GM19463 (cell line): Measurements from ENCODE around the gene GRK5.
A peak's percentile ranks its signal among the peaks of the same experiment; 100 is the strongest.

Experiments used
- ATAC-seq: cut with Tn5 transposase; IDR thresholded peaks from one replicate; pipeline ENCODE4 v1.9.1; 2021; ENCODE audit warnings: mild to moderate bottlenecking, moderate library complexity; ENCODE audit not compliant: unreplicated experiment

GRK5 gene

DNA sequence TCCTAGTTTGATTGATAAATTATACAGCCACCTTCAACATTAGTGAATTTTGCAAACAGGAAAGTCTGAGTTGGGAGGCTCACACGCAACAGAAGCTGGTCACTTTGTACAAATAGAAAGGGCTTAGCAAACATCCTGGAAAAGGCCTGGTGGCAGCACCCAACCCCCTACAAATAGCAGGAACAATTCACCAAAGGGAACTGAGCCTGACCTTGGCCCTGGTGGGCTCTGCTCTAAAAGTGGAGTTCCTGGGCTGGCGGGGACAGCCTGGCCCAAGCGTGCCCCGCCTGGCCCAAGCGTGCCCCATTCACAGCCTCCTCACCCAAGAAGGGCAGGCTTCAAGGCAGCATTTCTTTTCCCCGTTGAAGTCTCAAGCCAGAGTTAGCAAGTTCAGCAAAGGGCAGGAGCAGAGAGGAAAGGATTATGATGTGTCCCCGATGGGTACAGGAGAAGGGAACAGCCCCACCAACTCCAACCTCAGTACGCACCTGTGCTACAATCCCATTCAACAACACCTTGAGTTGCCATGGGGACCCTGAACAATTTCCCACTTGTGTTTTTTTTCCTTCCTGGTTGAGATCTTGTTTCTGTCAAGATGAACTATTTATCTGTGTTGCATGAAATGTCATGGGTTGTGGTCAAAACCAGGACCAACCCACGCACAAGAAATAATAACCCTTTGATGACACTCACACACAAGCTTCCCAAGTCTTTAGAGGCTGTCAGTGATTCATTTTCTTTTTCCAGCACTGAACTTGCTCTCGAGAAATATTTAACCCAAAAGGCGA lies 291.7 kb downstream of the GRK5 start:
- ATAC-seq, result no peak

DNA sequence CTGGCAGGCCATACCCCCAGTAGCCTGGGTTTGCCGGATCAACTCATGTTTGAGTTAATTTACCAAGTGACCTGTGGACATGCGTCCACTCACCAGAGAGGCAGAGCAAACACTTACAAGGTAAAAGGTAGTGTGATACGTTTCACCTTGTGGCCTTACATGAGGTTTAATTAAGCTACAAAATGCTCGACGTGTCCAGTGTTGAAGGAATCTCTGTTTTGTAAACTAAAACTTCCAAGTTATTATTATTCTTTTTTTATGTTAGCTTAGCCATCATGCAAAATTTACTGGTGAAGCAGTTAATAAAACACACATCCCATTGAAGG lies 292.3 kb downstream of the GRK5 start:
- ATAC-seq, result no peak

DNA sequence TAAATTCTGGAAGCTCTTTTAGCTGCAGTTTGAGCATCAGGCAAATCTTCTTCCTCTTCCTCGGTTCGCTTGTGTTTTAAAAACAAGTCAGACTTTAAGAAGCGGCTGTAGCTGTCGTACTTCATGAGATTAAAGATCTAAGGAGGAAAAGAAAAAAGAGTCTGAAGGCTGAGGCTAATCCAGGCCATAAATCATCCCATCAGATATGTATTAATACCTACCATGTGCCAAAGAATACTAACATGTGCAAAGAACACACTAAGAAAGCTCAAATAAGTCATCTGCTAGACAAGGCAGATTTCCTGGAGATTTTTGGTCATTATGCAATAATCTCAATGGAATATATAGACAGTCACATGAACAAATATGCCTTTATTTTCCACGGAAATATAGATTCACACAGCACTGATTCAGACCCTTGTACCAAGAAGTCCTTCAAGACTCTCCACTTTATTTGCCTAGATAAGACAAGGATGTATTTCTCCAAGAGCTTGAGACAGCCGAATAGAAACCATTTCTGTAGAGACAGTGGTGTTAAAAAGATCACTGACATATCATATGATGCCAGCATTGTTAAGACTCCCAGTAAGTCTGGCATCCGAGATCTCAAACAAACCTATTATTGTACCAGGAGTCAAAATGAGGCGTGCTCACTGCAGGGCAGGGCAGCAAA lies 292.9 kb downstream of the GRK5 start:
- no peak for ATAC-seq

DNA sequence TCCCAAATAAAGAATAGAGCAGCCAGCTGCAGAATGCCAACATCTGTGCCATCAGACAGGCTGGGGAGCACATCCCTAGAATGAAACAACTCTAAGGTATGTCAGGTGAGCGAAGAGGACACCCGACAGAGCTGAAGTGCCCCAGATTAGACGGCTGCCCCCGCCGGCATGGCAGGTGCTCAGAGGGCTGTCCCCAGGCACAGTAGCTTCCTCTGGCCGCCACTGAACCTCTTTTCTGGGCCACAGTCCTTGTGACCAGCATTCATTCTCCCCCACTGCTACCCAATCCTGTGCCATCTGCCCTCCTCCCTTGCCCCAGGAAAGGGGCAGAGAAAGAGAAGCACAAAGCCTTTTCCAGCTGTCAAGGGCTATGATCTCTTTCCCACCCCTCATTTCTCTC lies 293.4 kb downstream of the GRK5 start:
- no peak for ATAC-seq

DNA sequence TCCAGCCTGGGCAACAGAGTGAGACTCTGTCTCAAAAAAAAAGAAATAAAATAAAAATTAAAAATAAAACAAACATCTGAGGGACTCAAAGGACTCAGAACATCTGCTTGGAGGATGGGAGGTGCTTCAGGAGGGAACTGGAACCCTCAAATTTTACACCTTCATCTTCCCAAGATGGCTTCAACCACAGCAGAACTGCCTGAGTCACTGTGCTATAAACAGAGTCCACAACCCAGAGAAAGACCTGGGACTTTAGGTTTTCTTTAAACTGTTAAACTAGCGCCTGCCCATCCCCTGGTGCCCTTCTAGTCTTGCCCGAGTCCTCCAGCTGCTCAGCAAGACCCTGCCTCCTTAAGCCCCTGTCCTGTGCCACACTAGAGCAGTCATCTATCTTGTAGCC lies 294.3 kb downstream of the GRK5 start:
- peak; percentile 16 for ATAC-seq

DNA sequence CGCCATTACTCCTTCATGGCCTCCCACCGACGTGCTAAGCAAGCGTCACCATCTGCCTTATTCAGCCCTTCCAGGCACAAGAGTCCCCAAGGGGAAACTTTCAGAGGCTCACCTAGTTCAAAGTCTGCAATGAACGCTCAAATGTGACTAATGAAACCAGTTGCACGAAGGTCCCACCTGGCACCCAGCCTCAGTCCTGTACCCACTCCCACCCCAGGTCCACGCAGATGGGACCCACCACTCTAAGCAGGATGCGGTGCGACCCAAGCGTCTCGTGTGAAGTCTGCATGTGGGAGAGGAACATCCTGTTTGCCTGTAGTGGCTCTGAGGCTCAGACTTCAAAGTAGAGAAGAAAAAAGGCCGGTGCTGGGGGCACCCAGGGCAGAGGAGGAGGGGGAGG lies 294.8 kb downstream of the GRK5 start:
- peak; percentile 72 for ATAC-seq

DNA sequence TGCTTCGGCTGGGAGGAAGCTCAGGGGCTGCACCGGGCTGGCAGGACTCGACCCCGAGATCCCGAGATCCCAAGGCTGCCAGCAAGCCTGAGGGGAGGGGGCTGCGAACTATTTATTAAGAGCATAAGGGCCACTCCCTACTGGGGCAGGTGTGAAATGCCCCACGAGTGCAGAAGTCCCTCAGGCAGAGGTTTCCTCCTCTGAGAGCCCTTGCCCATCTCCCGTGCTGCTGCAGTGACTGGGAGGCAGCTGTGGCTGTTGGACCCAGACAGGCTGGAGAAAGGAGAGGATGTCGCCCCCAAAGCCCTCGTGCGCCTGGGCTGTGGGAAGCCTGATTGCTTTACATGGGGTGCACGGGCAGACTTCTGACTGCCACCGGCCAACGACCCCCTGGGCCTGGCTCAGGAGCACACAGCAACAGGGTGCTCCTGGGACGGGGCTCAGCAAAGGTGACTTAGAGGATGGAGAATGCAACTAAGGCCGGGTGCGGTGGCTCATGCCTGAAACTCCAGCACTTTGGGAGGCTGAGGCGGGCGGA lies 295.3 kb downstream of the GRK5 start:
- ATAC-seq, result no peak

DNA sequence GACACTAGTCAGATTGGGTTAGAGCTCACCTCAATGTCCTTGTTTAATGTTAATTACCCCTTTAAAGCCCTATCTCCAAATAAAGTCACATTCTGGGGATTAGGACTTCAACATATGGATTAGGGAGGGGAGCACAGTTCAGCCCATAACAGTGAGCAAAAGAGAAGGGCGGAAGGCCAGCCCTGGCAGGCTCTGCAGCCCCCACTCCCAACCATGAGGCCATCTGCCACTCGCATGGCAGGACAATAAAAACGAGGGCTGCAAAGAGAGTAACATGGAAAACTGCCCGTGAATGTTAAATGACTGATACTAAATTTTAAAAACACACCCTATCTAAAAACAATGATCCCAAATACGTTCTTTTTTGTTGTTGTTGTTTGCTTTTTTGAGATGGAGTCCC lies 296.4 kb downstream of the GRK5 start:
- ATAC-seq, result no peak

DNA sequence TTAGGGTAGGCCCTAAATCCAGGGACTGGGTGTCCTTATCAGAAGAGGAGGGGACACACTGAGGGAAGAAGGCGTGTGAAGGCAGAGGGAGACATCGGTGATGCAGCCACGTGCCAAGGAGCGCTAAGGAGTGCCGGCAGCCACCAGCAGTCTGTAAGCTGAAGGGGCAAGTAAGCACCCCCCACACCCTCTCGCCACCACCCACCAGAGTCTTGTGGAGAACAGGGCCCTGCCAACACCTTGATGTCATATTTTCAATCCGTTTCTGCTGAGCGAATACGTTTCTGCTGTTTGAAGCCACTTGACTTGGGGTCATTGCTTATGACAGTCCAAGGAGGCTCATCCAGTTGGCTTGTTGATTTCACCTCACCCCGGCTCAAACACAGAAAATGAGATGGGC lies 297.3 kb downstream of the GRK5 start:
- ATAC-seq, result no peak

DNA sequence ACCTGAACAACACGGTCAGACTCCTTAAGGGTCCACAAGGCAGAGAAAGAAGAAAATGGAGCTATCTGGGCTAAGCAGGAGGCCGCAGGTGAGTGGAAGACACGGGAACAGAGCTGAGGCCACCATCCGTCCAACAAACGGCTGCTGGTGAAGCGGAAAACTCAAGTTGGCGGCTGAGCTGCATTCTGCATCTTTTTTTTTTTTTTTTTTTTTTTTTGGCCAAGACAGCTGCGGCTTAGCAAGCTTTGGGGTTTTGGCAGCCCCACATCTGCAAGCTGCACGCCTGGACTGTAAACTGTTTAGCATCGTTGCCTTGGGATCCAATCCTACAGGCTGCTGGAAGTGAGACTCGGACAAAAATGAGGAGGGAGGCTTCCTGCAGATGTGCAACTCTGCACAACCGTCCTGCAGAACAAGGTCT lies 297.8 kb downstream of the GRK5 start:
- no peak for ATAC-seq
